Activated CD8-positive, alpha-beta T cell treated with anti-CD3 and anti-CD28 coated beads, Interleukin-2, amount 10 ng/mL, durations not matched to agents 7 days and 5 days (primary cell): ENCODE measurements around the gene FAM168A. TPM values are rescaled to one million over a fixed set of nuclear protein-coding genes. Genes with fewer than 3 reads are reported as not detected.
A peak's percentile ranks its signal among the peaks of the same experiment; 100 is the strongest.

ENCODE experiments used
- ATAC-seq: fragments of 150-1000 bp; cut with Tn5 transposase; one replicate; pipeline ENCODE4 v1.10.0; 2021; ENCODE audit warnings: moderate library complexity
- CTCF ChIA-PET: fragments of 350-600 bp; sonication (Branson Sonifier 250); formaldehyde crosslinking; loops from one replicate; lab custom pipeline; 2021; ENCODE audit warnings: antibody characterized with exemption; lab: Charles Lee
- POLR2A ChIA-PET: fragments of 350-600 bp; sonication (Branson Sonifier 250); formaldehyde crosslinking; loops from one replicate; lab custom pipeline; 2021; ENCODE audit warnings: antibody characterized with exemption; lab: Charles Lee
- DNase-seq: peaks from one replicate; pipeline ENCODE4 v3.0.0-alpha.2; 2020
- H3K27ac Mint-ChIP-seq: one replicate; pipeline ENCODE4 v1.8.0; 2021; ENCODE audit warnings: mild to moderate bottlenecking, mixed read lengths
- H3K27me3 Mint-ChIP-seq: one replicate; pipeline ENCODE4 v1.8.0; 2021; ENCODE audit warnings: low read depth, mixed read lengths
- H3K36me3 Mint-ChIP-seq: one replicate; pipeline ENCODE4 v1.8.0; 2021; ENCODE audit warnings: low read depth, mixed read lengths
- H3K4me1 Mint-ChIP-seq: one replicate; pipeline ENCODE4 v1.8.0; 2021; ENCODE audit warnings: low read depth, mixed read lengths
- H3K4me3 Mint-ChIP-seq: one replicate; pipeline ENCODE4 v1.8.0; 2021; ENCODE audit warnings: mild to moderate bottlenecking, mixed read lengths
- H3K9me3 Mint-ChIP-seq: one replicate; pipeline ENCODE4 v1.8.0; 2022; ENCODE audit warnings: mixed read lengths; ENCODE audit not compliant: insufficient read depth
- total RNA-seq, 2 experiments: library from RNA; stranded (reverse); gene quantifications; one replicate each; pipeline ENCODE4 v1.2.3, GENCODE V29; 2021

The FAM168A gene
- total RNA-seq, 2 experiments from 2014 or later: 25.9 to 27.8 TPM

GRCh38 chr11:73384872-73385689 lies 212.8 kb downstream of the FAM168A start:
- Mint-ChIP-seq H3K9me3 (no peaks in the 10 kb centered on the region), H3K4me1 (peaks cover 88% of the 10 kb centered on the region), H3K4me3 (peak overlapping the region; percentile 65), H3K27ac (peak overlapping the region; percentile 94), H3K27me3 (no peaks in the 10 kb centered on the region), H3K36me3 (peaks cover 18% of the 10 kb centered on the region)
- ChIA-PET CTCF (interaction anchor here (0.9 to 9.1 kb wide), 11 partner anchors 9 to 277 kb away, joined by 3 to 75 read pairs (median 5); partner anchors contain the start of genes ARHGEF17 and RELT), POLR2A (interaction anchor here (0.7 to 1.4 kb wide), 2 partner anchors 8 to 37 kb away, joined by 3 read pairs; no protein-coding TSS in a partner anchor)
- ATAC-seq: peak; percentile 68
- peak; percentile 71 for DNase-seq

- peaks cover 13% of the 10 kb centered on the region for H3K36me3 Mint-ChIP-seq
- ChIA-PET CTCF (interaction anchor here (1.1 to 9.1 kb wide), 10 partner anchors 8 to 277 kb away, joined by 3 to 75 read pairs (median 5); partner anchors contain the start of genes ARHGEF17 and RELT), POLR2A (interaction anchor here (0.7 to 1.4 kb wide), 2 partner anchors 7 to 38 kb away, joined by 3 read pairs; no protein-coding TSS in a partner anchor)
- H3K4me3 Mint-ChIP-seq: peak overlapping the region; percentile 65
- no peaks in the 10 kb centered on the region for H3K9me3 Mint-ChIP-seq
- peak; percentile 8 for ATAC-seq
- H3K4me1 Mint-ChIP-seq: peaks cover 88% of the 10 kb centered on the region
- no peak for DNase-seq
- H3K27ac Mint-ChIP-seq: peak overlapping the region; percentile 94
- H3K27me3 Mint-ChIP-seq: no peaks in the 10 kb centered on the region
These were observed 213.4 kb downstream of the FAM168A start for GRCh38 chr11:73384531-73384871.

- ATAC-seq (no peak), DNase-seq (no peak)
- ChIA-PET POLR2A (interaction anchor here (1.4 kb wide), 1 partner anchor 38 kb away, joined by 3 read pairs; no protein-coding TSS in a partner anchor), CTCF (interaction anchor here (1.3 to 9.1 kb wide), 8 partner anchors 8 to 278 kb away, joined by 3 to 75 read pairs (median 5); partner anchors contain the start of genes ARHGEF17 and RELT)
- Mint-ChIP-seq H3K9me3 (no peaks in the 10 kb centered on the region), H3K36me3 (peaks cover 13% of the 10 kb centered on the region), H3K4me1 (peaks cover 90% of the 10 kb centered on the region), H3K27ac (peak overlapping the region; percentile 94), H3K27me3 (no peaks in the 10 kb centered on the region), H3K4me3 (no peak overlapping the region)
These were observed 213.8 kb downstream of the FAM168A start for GRCh38 chr11:73384125-73384441.

- H3K9me3 Mint-ChIP-seq: no peaks in the 10 kb centered on the region
- H3K27ac Mint-ChIP-seq: peak overlapping the region; percentile 94
- ATAC-seq (no peak), DNase-seq (no peak)
- H3K36me3 Mint-ChIP-seq: peaks cover 18% of the 10 kb centered on the region
- no peak overlapping the region for H3K4me3 Mint-ChIP-seq
- POLR2A ChIA-PET: no interaction called here
- CTCF ChIA-PET: interaction anchor here (1.3 to 9.1 kb wide), 6 partner anchors 10 to 278 kb away, joined by 3 to 75 read pairs (median 12); partner anchors contain the start of gene ARHGEF17
- no peaks in the 10 kb centered on the region for H3K27me3 Mint-ChIP-seq
- peaks cover 95% of the 10 kb centered on the region for H3K4me1 Mint-ChIP-seq
These were observed 214.4 kb downstream of the FAM168A start for GRCh38 chr11:73383249-73384124.

- Mint-ChIP-seq H3K4me3 (no peak overlapping the region), H3K4me1 (peaks cover 96% of the 10 kb centered on the region), H3K9me3 (no peaks in the 10 kb centered on the region), H3K36me3 (peaks cover 15% of the 10 kb centered on the region), H3K27me3 (no peaks in the 10 kb centered on the region), H3K27ac (peak overlapping the region; percentile 94)
- ChIA-PET CTCF (interaction anchor here (0.6 to 9.1 kb wide), 4 partner anchors 10 to 48 kb away, joined by 3 to 75 read pairs (median 14); no protein-coding TSS in a partner anchor), POLR2A (no interaction called here)
- no peak for DNase-seq
- no peak for ATAC-seq
These were observed 215.2 kb downstream of the FAM168A start for GRCh38 chr11:73382747-73383146.

GRCh38 chr11:73382183-73382582 lies 215.7 kb downstream of the FAM168A start:
- H3K36me3 Mint-ChIP-seq: peaks cover 17% of the 10 kb centered on the region
- no peak overlapping the region for H3K4me3 Mint-ChIP-seq
- H3K27ac Mint-ChIP-seq: peak overlapping the region; percentile 94
- POLR2A ChIA-PET: no interaction called here
- CTCF ChIA-PET: interaction anchor here (0.6 to 9.1 kb wide), 4 partner anchors 11 to 47 kb away, joined by 3 to 75 read pairs (median 14); no protein-coding TSS in a partner anchor
- no peaks in the 10 kb centered on the region for H3K27me3 Mint-ChIP-seq
- ATAC-seq (no peak), DNase-seq (no peak)
- H3K9me3 Mint-ChIP-seq: no peaks in the 10 kb centered on the region
- H3K4me1 Mint-ChIP-seq: peaks cover 96% of the 10 kb centered on the region

- CTCF ChIA-PET: interaction anchor here (9.1 kb wide), 1 partner anchor 30 kb away, joined by 75 read pairs; no protein-coding TSS in a partner anchor
These were observed 216.3 kb downstream of the FAM168A start for GRCh38 chr11:73381589-73381988.

GRCh38 chr11:73380897-73381410 lies 217.0 kb downstream of the FAM168A start:
- Mint-ChIP-seq H3K27me3 (no peaks in the 10 kb centered on the region), H3K27ac (peak overlapping the region; percentile 30), H3K36me3 (peaks cover 20% of the 10 kb centered on the region), H3K9me3 (no peaks in the 10 kb centered on the region), H3K4me3 (no peak overlapping the region), H3K4me1 (peaks cover 88% of the 10 kb centered on the region)
- CTCF ChIA-PET: no interaction called here
- POLR2A ChIA-PET: no interaction called here
- ATAC-seq: no peak
- no peak for DNase-seq

More at GRCh38 chr11:73381589-73381988, 216.3 kb downstream of the FAM168A start:
- DNase-seq (no peak), ATAC-seq (no peak)
- Mint-ChIP-seq H3K27ac (no peak overlapping the region), H3K9me3 (no peaks in the 10 kb centered on the region), H3K4me1 (peaks cover 94% of the 10 kb centered on the region), H3K4me3 (no peak overlapping the region), H3K27me3 (no peaks in the 10 kb centered on the region), H3K36me3 (peaks cover 20% of the 10 kb centered on the region)
- POLR2A ChIA-PET: no interaction called here

GRCh38 chr11:73380331-73380730 lies 217.6 kb downstream of the FAM168A start:
- H3K9me3 Mint-ChIP-seq: no peaks in the 10 kb centered on the region
- no peak for ATAC-seq
- CTCF ChIA-PET: interaction anchor here (0.5 to 1.6 kb wide), 3 partner anchors 13 to 335 kb away, joined by 3 to 5 read pairs (median 3); no protein-coding TSS in a partner anchor
- no peak for DNase-seq
- H3K4me1 Mint-ChIP-seq: peaks cover 88% of the 10 kb centered on the region
- H3K27me3 Mint-ChIP-seq: no peaks in the 10 kb centered on the region
- H3K36me3 Mint-ChIP-seq: peaks cover 17% of the 10 kb centered on the region
- POLR2A ChIA-PET: interaction anchor here (1.1 kb wide), 1 partner anchor 27 kb away, joined by 4 read pairs; no protein-coding TSS in a partner anchor
- no peak overlapping the region for H3K4me3 Mint-ChIP-seq
- H3K27ac Mint-ChIP-seq: peak overlapping the region; percentile 30

- DNase-seq (no peak), ATAC-seq (no peak)
- Mint-ChIP-seq H3K27me3 (no peaks in the 10 kb centered on the region), H3K36me3 (peaks cover 17% of the 10 kb centered on the region), H3K4me1 (peaks cover 83% of the 10 kb centered on the region), H3K27ac (peak overlapping the region; percentile 99), H3K9me3 (no peaks in the 10 kb centered on the region), H3K4me3 (no peak overlapping the region)
- CTCF ChIA-PET: interaction anchor here (0.8 to 1.6 kb wide), 3 partner anchors 14 to 28 kb away, joined by 3 to 5 read pairs (median 3); no protein-coding TSS in a partner anchor
- POLR2A ChIA-PET: interaction anchor here (1.1 to 1.6 kb wide), 2 partner anchors 14 to 26 kb away, joined by 4 to 5 read pairs; no protein-coding TSS in a partner anchor
These were observed 218.6 kb downstream of the FAM168A start for GRCh38 chr11:73379189-73379880.
